ENCODE data around the gene RADIL.

The RADIL gene

DNA sequence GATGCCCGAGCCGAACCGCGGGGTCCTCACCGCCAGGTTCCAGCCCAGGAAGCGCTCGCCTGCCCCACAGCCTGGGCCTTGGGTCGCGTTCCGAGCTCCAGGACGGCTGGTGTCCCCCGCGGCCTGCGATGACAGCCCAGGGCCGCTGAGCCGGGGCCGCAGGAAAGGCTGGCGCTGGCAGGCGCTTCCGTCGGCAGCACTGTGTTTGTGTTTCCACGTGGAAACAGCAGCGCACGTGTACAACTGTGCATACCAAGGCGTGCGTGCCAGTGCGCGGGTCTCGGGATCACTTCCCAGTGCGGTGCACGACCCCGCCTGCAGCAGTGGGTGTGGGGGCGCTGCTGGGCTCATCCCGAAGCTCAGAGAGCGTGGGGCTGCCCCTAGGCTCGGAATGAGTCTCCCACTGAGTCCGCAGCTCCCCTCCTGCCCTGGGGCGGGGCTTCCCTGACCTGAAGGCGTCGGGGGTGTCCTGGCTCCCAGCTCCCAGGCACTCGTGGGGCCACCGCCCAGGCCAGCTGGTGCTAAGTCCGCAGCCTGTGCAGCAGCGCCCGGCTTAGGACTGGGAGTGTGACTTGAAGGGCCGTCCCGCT is 90.9 kb downstream of the RADIL start:
- no peak for DNase-seq (ENCODE audit: low spot score)

DNA sequence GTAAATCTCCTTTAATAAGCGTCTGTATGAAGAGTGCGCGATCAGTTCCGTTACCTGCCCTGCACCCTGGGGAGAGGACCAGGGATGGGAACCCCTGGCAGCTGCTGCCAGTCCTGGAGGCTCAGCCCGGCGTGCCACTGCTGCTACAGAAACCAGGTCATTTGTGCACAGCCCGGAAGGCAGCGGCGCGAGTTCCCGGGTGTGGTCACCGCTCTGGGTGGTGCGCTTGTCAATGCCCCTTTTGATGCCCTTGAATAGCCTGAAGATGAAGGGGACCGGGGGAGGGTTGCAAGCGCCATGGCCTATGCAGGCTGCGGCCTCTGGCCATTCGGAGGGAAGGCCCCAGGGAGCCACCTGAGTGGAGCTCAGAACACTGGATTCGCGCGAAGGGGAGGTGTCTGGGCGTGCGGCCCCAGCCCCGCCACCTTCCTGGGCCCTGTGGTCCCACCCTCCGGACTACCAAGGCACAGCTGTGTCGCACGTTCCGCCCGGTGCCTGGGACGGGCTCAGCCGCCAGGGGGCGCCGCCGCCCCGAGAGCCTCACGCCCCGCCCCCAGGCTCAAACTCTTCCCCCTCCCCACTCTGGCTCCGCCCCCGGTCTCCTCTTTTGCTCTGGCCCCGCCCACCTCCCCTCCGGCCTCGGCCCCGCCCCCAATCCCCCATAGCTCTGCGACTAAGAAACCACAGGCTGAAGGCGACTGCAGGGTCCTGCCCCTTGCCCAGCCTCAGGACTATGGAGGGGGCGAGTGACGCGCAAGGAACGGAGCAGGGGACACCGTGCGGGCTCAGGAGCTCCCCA is 91.6 kb downstream of the RADIL start:
- DNase-seq (ENCODE audit: low spot score) = peak; percentile 85

DNA sequence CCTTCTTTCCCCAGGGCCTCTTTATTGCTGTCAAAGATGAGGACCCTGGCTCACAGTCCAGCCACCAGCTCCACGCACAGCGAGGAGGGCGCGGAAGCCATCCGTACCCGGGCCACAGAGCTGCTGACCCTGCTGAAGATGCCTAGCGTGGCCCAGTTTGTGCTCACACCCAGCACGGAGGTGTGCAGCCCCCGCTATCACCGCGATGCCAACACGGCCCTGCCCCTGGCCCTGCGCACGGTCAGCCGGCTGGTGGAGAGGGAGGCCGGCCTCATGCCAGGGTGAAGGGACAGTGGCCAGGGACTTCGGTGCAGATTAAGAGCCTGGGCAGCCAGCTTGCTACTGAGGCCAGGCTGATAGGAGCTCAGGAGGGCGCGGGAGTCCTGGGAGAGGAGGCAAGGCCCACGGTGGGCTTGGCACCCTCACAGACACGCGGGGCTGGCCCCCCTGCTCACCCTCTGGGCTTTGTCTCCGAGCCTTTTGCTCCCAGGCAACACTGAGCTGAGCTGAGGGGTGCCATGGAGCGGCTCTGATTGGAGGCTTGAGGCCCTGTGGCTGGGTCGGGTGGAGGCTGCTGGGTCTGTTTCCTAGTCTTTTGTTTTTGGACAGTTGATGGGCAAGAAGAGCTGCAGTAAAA is 92.3 kb downstream of the RADIL start:
- no peak for DNase-seq (ENCODE audit: low spot score)

DNA sequence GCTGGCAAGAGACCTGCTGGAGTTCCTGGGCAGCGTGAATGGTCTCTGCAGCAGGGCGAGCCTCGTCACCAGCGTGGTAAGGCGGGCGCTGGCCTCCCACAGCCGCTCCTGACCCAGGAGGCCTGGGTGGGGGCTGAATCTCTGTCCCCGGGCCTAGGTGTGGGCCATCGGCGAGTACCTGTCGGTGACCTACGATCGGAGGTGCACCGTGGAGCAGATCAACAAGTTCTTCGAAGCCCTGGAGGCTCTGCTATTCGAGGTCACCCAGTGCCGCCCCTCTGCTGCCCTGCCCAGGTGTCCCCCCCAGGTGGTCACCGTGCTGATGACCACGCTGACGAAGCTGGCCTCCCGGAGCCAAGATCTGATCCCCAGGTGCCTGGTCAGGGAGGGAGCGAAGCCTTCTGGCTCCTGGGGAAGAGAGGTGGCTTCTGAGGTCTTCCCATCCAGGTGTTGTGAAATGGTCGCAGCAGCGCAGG is 93.0 kb downstream of the RADIL start:
- DNase-seq (ENCODE audit: low spot score) = no peak

- DNase-seq (ENCODE audit: low spot score) = no peak
Measured at GRCh38 chr7:4790078-4790465, 93.4 kb downstream of the RADIL start.

DNA sequence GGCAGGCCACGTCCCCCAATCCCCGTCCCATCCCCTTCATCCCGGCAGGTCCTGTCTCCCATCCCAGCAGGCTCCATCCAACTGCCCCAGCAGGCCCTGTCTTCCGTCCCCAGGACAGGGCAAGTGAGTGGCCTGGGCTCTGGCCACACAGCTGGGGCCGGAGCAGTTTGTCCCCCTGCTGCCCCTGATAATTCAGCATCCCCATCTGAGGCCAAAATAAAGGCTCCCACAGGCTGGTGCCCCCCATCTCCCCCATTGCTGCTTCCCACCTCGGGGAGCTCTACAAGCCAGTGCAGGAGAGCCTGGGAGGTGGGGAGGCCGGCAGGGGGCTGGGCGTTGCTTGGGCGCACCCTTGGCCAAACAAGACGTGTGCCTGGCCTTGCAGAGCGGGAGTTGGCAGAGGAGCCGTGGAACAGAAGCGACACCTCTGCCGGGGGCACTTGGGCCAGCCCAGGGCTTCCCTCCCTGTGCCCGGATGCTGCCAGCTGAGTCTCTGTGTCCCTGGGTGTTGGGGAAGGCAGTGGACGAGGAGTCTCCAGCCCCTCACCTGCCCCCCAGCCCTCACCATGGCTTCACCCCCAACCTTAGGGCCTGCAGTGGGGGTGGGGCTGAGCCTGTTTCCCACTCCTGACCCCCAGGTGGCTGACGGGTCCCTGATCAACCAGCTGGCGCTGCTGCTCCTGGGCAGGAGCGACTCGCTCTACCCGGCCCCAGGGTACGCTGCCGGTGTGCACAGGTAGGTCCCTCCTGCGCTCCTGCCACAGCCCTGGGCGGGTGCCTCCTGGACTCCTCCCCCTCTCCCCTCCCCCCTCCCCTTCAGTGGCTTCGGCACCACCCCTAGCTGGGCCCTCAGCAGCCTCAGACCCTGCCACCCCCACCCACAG is 94.1 kb downstream of the RADIL start:
- DNase-seq (ENCODE audit: low spot score) = no peak

- DNase-seq (ENCODE audit: low spot score) = no peak
Measured at GRCh38 chr7:4788627-4789189, 94.8 kb downstream of the RADIL start.

DNA sequence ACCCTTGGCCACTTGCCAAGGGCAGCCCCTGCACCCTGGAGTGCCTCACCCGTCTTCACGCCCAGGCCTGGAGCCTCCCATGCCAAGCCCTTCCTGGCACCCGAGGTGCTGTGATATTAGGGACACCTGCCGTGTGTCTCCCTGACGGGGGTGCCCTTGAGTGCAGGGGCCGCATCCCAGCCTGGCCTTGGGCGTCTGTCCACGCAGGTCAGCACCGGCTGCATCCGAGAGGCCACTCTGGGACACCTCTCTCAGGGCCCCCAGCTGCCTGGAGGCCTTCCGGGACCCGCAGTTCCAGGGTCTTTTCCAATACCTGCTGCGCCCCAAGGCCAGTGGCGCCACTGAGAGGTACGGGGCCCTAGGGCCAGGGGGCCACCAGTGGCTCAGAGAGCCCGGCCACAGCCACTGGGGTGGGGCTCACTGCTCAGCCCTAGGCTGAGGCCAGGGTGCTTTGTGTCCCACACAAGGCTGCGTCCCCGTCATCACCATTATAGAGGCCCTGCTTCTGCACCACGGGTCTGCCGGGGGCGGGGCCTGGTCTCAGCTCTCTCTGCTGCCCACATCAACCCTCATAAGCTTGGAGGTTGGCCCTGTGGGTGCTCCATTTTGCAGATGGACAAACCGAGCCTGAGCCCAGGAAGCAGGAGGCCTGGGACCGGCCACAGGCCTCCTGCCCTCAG is 95.4 kb downstream of the RADIL start:
- DNase-seq (ENCODE audit: low spot score) = no peak

DNA sequence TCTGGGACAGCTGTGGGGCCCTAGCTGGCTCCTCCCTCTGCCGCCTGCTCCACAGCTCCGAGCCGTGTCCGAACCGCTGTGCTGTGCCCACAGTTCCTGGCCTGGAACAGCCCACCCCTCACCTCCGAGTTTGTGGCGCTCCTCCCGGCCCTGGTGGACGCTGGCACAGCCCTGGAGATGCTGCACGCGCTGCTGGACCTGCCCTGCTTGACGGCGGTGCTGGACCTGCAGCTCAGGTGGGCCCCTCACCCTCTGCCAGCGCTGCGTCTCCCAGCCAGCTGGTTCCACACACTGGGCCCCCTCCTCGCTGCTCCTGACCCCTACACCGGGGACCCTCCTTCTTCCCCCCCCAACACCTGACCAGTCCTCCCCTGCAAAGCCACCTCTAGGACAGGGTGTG is 96.0 kb downstream of the RADIL start:
- no peak for DNase-seq (ENCODE audit: low spot score)

DNA sequence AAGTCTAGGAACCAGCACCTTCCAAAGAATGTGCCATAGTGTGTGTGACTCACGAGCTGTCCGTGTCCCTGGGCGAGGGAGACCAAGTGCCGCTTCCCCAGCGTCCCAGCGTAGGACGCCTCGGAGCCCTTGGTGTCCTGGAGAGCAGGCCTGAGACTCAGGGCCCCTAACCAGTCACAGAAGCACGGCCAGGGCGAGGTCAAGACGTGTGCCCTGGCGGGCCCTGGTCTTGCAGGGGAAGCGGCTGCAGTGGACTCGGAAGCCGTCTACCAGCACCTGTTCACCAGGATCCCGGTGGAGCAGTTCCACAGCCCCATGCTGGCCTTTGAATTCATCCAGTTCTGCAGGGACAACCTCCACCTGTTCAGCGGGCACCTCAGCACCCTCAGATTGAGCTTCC is 97.5 kb downstream of the RADIL start:
- DNase-seq (ENCODE audit: low spot score) = no peak

- no peak for DNase-seq (ENCODE audit: low spot score)
Measured at GRCh38 chr7:4785371-4785770, 98.1 kb downstream of the RADIL start.

GRCh38 chr7:4784799-4785198 is 98.7 kb downstream of the RADIL start:
- no peak for DNase-seq (ENCODE audit: low spot score)

DNA sequence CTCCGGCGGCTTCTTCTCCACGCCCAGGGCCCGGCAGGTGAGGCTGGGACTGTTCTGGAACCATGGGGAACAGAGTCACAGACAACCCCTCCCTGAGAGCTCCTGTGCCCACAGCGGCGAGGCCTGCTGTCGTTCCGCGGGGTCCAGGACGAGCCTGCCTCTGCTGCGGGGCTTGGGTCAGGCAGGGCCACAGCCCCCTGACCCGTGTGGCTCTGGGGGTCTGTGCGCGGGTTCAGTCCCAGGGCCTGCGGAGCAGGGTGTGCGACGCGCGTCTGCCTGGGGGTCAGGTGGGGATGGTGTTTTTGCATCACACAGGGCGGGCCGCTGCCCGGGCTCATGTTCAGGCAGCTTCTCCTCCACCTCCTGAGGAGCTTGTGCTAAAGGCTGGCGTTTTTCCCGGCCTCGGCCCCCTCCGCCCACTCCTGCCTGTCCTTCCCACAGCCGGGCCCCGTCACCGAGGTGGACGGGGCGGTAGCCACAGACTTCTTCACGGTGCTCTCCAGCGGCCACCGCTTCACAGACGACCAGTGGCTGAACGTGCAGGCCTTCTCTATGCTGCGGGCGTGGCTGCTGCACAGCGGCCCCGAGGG is 99.7 kb downstream of the RADIL start:
- no peak for DNase-seq (ENCODE audit: low spot score)

DNA sequence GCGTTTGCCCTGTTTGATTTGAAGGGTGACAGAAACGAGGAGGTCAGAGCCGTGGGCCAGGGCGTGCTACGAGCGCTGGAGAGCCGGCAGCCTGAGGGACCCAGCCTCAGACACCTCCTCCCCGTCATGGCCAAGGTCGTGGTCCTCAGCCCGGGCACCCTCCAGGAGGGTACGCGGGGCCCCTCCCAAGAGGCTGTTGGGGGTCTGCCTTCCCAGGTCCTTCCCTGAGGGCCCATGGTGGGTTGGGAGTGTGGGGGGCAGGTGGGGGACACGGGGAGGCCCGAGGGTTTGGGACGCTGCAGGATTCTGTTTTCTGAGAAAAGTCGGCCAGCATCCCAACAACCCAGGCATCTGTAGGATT is 100.2 kb downstream of the RADIL start:
- no peak for DNase-seq (ENCODE audit: low spot score)

DNA sequence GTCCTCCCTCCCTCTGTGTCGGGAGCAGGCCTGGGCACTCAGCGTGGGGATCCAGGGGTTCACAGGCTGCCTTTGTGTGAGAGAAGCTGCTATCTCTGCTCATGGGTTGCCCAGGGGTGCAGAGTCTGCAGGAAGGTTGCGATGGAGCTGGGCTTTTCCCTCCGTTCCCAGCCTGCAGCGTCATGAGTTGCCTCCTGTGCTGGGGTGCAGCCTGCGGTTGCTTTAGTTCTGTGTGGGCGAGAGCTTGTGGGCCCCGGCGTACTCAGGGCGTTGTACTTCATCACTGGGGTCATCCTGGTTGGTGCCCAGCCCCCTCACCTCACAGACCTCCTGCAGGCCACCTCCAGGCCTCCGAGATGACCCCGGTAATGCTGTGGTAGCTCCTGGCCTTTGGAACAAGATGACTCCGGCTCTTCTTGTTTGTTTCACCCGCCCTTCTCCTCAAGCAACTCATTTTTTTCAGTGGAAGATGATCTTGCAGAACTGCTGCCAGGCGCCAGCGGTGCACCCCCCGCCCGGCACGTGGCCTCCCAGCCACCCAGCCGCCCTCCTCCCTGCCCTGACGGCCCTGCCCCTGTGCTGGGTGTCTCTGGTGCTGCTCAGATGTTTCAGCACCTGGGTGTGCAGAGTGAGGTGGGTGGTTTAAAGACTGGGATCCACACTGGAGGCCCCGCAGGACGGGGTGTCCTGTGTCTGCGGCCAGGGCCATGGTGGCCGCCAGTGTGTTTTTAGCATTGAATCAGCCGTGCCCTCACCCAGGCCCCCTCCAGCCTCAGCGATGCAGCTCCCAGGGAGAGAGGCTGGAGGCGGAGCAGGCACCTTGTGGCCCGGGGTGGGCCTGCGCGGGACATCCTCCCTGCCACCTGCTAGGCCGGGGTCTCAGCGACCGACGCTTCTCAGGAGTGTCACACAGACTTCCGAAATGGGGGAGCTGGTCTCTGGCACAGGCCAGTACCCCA is 100.9 kb downstream of the RADIL start:
- no peak for DNase-seq (ENCODE audit: low spot score)

- DNase-seq (ENCODE audit: low spot score) = no peak
Measured at GRCh38 chr7:4781366-4782069, 102.0 kb downstream of the RADIL start.

DNA sequence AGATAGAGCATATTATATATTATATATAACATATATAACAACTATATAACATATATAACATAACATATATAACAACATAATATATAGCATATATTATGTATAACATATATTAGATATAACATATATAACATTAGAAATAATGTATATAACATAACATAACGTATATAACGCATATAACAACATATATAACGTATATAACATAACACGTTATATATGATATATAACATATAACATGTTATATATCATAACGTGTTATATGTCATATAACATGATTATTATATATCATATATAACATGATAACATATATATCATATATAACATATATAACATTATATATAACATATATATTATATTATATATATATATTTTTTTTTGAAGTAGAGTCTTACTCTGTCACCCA is 104.4 kb downstream of the RADIL start:
- no peak for DNase-seq (ENCODE audit: low spot score)

DNA sequence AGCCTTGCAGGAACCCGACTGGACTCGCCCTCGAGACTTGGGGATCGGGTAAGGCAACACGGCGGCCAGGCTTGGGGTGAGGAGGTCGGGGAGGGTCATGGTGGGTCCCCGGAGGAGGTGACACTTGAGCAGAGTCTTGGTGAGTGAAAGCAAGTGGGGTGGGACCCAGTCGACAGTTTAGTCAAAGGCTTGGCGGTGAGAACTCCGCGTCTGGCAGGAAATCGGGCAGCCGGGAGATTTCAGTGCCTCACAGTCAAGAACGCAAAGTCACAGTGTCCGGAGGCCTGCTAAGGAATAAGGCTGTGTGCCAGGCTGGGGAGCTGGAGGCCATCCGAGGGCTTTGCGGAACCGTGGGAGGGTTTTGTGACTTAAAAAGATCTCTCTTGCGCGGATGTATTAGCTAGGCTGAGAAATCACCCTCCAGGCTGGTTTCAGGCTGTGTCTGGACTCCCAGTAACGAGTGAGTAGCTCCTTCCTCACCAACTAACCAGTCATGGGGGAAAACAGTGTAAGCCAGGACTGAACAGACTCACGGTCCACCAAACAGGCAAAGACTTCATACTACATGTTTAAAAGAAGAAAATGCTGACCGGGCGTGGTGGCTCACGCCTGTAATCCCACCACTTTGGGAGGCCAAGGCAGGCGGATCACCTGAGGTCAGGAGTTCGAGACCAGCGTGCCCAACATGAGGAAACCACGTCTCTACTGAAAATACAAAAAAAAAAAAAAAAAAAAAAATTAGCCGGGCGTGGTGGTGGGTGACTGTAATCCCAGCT is 107.5 kb downstream of the RADIL start:
- peak; percentile 57 for DNase-seq (ENCODE audit: low spot score)
